Brain microvascular endothelial cell (primary cell): ENCODE measurements around the gene CIAO2B.
A peak's percentile ranks its signal among the peaks of the same experiment; 100 is the strongest.

Experiments
- DNase-seq: peaks from one replicate; pipeline ENCODE4 v3.0.0-alpha.2; 2020
- H3K27ac ChIP-seq: fragments of 250-450 bp; sonication (Bioruptor Pico); 2 replicates; pipeline ENCODE4 v1.5.1; 2020; ENCODE audit warnings: mild to moderate bottlenecking, moderate library complexity
- H3K27me3 ChIP-seq: fragments of 250-450 bp; sonication (Bioruptor Pico); replicated peaks from 2 replicates; pipeline ENCODE4 v1.5.1; 2020; ENCODE audit warnings: mild to moderate bottlenecking
- H3K36me3 ChIP-seq: fragments of 250-450 bp; sonication (Bioruptor Pico); replicated peaks from 2 replicates; pipeline ENCODE4 v1.5.1; 2020; ENCODE audit warnings: mild to moderate bottlenecking
- H3K4me3 ChIP-seq: 2 replicates; pipeline ENCODE4 v1.5.1; 2011; ENCODE audit warnings: low read depth, mild to moderate bottlenecking, control low read depth, low read length, moderate library complexity
- CTCF ChIP-seq: IDR thresholded peaks from 2 replicates; pipeline ENCODE4 v1.5.1; 2011; ENCODE audit warnings: low read depth, mild to moderate bottlenecking, moderate library complexity, low read length, control low read depth, inconsistent platforms; ENCODE audit errors: missing control alignments
- in situ Hi-C: cut with HindIII; loops from 2 replicates; pipeline ENCODE4 v1.10.0; 2017; ENCODE audit warnings: low sequenced_read_pairs, low pct_ligation_motif_present

CIAO2B gene

GRCh38 chr16:66968847-66969246, 34.6 kb upstream of the CIAO2B start:
- peaks cover 2% of the 10 kb centered on the region for H3K27me3 ChIP-seq
- no peak for DNase-seq
- no peak for TF ChIP-seq CTCF
- H3K27ac ChIP-seq, result no peak overlapping the region
- no peaks in the 10 kb centered on the region for H3K36me3 ChIP-seq
- in situ Hi-C loops, result no loop called here
- no peak overlapping the region for H3K4me3 ChIP-seq

- no peak for DNase-seq
- Histone ChIP-seq H3K27ac (no peak overlapping the region), H3K4me3 (no peak overlapping the region), H3K36me3 (no peaks in the 10 kb centered on the region), H3K27me3 (peaks cover 2% of the 10 kb centered on the region)
- in situ Hi-C loops, result no loop called here
- TF ChIP-seq CTCF, result no peak
Observed at GRCh38 chr16:66964049-66964448, 29.8 kb upstream of the CIAO2B start.

- H3K27ac ChIP-seq, result no peak overlapping the region
- no peak for TF ChIP-seq CTCF
- in situ Hi-C loops, result no loop called here
Observed at GRCh38 chr16:66961914-66962313, 27.7 kb upstream of the CIAO2B start.

GRCh38 chr16:66961065-66961744, 27.0 kb upstream of the CIAO2B start, which contains the start of gene CES3:
Gene CES3, plus strand, starts transcription at chr16:66961266. Its CDS starts 42 bp downstream, at chr16:66961308.
- DNase-seq, result peak; percentile 67
- no peak within 1 kb of the TSS for H3K27ac ChIP-seq
- no peak within 1 kb of the TSS for H3K4me3 ChIP-seq
- H3K36me3 ChIP-seq, result no peaks in the 10 kb centered on the region
- H3K27me3 ChIP-seq, result peaks cover 2% of the 10 kb centered on the region
- TF ChIP-seq CTCF, result peak; percentile 92
- in situ Hi-C loops, result no loop called here

More at GRCh38 chr16:66961914-66962313, 27.7 kb upstream of the CIAO2B start:
- no peaks in the 10 kb centered on the region for H3K36me3 ChIP-seq
- peaks cover 2% of the 10 kb centered on the region for H3K27me3 ChIP-seq
- no peak for DNase-seq
- no peak overlapping the region for H3K4me3 ChIP-seq

- in situ Hi-C loops, result no loop called here
- Histone ChIP-seq H3K27me3 (no peaks in the 10 kb centered on the region), H3K36me3 (no peaks in the 10 kb centered on the region), H3K27ac (no peak overlapping the region), H3K4me3 (no peak overlapping the region)
- no peak for DNase-seq
- TF ChIP-seq CTCF, result no peak
Observed at GRCh38 chr16:66960270-66960669, 26.1 kb upstream of the CIAO2B start.

GRCh38 chr16:66959704-66960161, 25.5 kb upstream of the CIAO2B start:
- no peak for TF ChIP-seq CTCF
- Histone ChIP-seq H3K27me3 (no peaks in the 10 kb centered on the region), H3K36me3 (no peaks in the 10 kb centered on the region), H3K27ac (no peak overlapping the region), H3K4me3 (no peak overlapping the region)
- in situ Hi-C loops, result no loop called here
- DNase-seq, result no peak
